NCI-H1417 (cell line): ENCODE results near the gene ZNF280A.
"Not testable (repeated sequence)": the region's sequence is repeated elsewhere in the genome, so short reads cannot be mapped to it uniquely, and the experiment has no call there.

ENCODE experiments used
- DNase-seq, 3 experiments: peaks; one replicate each; lab custom pipeline; 2025; lab: John Stamatoyannopoulos, UW

The ZNF280A gene

DNA sequence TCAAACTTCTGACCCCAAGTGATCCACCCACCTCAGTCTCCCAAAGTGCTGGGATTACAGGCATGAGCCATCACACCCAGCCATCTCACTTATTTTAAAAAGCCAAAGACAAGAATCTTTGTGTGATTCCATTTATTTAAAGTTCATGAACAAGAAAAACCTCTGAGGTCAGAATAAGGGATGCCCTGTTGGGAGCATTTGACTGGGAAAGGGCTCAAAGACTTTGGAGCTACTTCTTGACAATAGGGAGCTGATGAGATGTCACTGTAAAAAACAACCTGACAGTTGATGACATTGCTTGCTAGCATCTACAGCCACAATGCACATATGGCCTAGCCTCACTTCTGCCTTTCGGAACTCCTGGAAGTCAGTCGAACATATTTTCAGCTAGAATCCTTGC lies 6.5 kb downstream of the ZNF280A start:
- DNase-seq, result no peak

DNA sequence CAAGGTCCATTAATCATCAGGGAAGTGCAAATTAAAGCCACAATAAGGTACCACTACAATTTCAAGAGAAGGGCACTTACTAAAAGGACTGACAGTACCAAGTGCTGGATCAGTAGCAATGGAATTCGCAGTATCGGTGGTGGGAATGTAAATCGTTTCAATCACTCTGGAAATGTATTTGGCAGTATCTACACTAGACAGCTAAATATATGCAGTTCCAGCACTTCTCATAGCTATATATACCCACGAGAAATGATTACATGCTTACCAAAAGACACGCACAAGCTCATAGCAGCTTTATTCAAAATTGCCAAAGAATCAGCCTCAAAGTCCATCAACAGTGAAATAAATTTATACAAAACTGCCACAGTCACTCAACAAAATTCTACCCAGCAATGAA lies 7.1 kb downstream of the ZNF280A start:
- no peak for DNase-seq

DNA sequence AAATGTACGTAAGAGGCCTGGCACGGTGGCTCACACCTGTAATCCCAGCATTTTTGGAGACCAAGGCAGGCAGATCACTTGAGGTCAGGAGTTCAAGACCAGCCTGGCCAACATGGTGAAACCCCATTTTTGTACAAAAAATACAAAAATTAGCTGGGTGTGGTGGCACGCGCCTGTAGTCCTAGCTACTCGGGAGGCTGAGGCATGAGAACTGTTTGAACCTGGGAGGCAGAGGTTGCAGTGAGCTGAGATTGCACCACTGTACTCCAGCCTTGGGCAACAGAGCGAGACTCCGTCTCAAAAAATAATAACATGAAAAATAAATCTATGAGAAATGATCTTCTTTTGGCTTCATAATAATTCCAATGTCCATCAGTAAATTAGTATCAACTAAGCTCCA lies 9.2 kb downstream of the ZNF280A start:
- not testable (repeated sequence) for DNase-seq

DNA sequence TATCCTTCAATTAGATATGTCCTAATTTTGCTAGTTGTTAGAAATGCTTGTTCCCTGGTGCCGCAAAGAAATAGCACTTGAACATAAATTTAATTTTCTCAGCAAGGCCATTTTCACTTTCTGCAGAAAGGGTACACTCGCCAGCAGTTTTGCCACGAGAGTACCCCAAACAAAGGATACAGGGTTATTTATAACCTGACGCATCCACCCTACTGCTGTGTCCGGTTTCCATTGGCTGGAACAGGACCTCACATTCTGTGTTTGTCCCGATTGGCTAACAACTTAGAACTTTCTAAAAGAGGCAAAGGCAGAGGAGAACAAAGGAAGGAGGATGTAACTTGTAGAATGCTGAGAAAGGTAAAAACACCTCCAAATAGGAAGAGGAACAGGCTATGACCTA lies 10.2 kb downstream of the ZNF280A start:
- DNase-seq, result not testable (repeated sequence)

DNA sequence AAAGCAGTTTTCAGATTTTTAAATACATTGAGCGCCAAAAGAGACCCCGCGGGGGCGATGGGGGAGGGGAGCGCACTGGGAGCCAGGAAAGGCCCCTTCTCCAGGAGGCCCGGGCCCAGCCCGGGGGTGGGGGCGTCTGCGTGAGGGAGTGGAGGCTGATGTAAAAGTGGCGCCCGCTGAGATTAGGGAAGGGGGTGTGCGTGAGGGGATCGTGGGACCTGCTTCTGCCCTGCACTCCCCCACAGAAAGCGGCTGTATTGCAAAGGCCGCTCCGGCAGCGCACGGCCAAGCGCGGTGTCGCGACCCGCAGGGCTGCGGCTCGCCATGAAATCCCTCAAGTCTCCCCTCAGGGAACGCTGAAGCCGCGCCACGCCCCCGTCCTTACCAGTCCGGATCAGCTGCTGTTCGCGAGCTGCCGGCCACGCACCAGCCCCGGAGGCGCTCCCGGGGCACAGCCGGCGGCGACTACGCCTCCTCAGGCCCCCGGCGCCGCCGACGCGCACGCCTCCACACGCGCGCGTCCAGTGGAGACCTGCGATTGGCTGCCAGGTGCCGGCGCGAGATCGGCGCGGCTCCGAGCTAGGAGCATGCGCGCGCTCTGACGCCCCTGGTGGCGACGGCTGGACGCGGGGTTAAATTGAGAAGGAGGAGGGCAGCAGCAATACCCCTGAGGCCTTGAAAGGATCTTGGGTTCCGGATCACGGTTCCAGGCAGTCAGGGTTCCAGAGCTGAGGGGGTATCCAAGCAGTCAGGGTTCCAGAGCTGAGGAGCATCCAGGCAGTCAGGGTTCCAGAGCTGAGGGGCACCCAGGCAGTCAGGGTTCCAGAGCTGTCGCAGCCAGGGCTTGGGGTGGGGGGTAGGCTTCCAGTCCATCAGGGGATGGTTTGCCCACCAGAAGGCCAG lies 11.5 kb downstream of the ZNF280A start, which contains the start of gene ZNF280B:
Gene ZNF280B, minus strand, starts transcription at position 469 of the 903 bp plus-strand sequence. CDS start 19,344 bp downstream, outside the sequence.
- DNase-seq, result peak; percentile 79 to 87 (median 79)

DNA sequence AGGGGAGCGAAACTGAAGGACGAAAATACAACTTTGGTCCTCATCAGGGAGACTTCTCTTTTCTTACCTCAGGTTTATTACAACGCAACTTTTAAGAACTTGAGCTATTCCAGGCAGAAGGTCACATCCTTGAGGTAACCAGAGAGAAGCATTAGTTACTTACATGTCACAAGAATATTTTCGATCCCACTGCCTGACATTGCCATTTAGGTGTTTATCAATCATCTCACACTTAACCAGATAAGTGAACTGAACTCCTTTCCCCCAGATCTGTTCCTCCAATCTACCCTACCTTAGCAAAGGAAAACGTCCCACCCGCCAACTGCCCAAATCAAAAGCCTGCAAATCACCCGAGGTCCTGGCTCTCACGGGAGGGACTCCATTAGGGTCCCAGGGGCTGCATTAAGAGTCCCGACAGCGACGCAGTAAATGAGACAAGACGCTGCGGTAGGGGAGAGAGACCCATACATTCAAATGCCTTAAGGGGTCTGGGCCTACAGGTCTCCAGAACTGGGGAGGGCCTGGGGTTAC lies 12.3 kb downstream of the ZNF280A start:
- DNase-seq, result peak in 1 of 3 experiments; percentile 52

DNA sequence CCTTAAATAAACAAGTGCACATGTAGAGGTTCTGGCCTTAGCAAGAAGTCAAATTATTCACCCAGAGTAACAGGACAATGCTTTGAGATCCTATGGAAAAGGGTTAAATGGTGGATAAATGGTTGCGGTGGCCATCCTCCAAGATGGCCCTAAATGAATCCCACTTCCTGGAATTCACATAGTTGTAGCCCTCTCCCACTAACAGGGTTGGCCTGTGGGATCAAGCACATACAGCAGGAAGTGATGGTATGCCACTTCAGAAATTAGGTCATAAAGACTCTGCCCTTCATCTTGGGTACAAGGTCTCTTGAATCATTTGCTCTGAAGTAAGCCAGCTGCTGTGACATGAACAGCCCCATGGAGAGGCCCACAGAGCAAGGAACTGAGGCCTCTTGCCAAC lies 13.3 kb downstream of the ZNF280A start:
- DNase-seq, result no peak

DNA sequence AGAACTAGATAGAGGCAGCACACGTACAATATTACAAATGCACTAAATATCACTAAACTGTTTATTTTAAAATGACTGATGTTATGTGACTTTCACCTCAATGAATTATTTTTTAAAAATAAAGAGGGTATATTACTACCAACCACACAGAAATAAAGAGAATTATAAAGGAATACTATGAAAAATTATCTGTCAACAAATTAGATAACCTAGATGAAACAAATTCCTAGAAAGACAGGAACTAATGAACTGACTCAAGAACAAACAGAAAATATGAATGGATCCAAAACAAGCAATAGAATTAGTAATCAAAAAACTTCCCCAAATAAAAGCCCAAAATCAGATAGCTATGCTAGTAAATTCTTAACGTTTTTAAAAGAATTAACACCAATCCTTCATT lies 21.8 kb downstream of the ZNF280A start:
- DNase-seq, result no peak

DNA sequence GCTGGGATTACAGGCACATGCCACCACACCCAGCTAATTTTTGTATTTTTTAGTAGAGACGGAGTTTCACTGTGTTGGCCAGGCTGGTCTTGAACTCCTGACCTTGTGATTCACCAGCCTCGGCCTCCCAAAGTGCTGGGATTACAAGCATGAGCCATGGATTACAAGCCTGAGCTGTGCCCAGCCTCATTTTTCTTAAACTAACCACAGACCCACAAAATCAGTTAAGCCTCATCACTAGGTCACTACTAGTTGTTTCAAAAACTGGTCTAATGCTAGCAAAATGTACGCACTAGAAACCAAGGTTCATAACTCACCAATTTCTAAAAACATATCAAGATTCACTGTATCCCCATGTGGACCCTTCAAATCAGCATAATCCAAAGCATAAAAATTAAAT lies 28.5 kb downstream of the ZNF280A start:
- not testable (repeated sequence) for DNase-seq

DNA sequence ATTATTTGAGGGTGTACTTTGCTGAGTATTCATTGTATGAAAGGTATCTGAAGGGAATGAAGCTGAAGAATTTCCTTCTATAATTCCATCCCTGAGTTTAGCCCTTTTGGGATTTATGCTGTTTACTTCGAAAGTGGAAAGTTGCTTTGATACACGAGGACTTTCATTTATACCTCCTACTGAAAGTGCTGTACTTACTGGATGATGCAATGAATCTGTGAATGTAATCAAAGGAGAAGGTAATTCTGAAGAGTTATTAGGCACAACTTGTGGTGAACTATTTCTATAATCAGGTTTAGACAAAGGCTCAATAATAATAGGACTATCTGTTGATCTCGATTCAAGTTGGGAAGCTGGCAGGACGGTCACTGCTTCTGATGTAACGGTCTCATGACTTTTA lies 31.3 kb downstream of the ZNF280A start:
- DNase-seq, result no peak

DNA sequence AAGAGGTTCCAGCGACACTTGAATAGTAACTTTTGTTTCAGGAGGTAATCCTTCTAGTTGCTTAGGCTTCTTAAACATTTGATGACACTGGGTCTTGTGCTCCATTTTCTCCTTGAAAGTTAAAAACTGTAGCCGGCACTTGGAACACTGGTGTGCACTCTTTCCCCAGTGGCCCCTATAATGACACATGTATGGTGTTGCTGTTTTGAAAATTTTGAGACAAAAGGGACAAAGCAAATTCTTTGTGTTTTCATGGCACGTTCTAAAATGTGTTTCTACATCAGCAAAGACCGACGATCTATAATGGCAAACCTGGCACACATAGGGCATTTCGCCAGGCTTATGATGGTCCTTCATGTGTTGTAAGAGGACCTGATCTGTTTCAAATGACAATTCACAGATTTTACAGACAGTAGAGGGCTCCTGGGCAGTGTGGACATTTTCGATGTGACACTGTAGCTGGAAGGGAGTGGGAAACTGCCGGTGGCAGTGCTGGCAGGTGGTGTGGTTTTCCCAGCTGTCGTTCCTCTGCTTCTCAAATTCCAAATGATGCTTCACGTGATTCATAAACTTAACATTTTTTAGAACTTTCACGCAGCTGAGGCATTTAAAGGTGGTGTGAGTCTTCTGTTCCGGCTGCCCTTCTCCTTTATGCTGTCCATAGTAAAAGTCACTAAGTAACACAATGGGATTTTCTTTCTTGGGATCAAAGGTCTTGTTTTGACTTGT lies 32.0 kb downstream of the ZNF280A start:
- DNase-seq, result no peak

DNA sequence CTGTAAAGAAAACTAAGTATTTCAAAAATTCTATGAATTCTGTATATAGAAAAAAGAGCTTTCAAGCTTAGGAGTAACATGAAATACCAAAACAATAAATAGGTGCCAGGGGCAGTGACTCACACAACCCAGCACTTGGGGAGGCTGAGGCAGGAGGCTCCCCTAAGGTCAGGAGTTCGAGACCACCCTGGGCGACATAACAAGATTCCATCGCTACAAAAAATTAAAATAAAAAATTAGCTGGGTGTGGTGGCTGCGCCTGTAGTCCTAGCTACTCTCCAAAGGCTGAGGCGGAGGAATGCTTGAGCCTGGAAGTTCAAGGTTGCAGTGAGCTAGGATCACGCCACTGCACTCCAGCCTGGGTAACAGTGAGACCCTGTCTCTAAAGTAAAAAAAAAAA lies 33.0 kb downstream of the ZNF280A start:
- no peak for DNase-seq

DNA sequence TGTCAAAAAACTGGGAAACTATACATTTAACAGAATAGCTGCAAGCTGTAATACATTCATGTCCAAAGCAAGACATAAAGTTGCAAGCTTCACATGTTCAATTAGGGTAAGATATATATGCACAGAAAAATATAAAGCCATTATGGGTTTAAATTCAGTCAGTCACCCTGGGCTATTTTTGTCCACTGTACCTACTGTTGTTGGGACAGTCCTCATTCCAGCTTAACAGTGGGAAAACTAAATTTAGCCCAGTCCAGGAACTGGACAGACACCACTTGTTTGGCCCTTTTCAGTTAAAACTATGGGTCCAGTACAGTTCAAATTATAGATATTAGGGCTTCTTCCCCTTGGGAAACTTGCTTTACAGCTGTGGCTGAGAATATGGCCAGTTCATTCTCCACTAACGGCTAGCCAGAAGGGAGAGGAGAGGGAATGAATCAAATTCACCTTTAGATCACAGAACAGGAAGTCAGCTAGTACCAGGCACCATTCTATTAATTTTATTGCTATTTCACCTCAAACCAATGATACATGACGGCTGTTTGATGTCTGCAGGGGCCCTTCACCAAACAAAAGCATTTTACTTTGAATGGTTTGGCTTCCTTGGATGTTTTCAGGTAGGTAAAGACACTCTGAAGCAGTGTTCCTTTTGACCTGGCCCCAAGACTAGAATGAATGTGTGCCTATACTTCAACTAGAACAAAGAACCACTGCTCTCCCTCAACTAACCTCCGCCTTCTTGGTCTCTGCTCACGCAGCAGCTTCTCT lies 33.8 kb downstream of the ZNF280A start:
- DNase-seq, result no peak

DNA sequence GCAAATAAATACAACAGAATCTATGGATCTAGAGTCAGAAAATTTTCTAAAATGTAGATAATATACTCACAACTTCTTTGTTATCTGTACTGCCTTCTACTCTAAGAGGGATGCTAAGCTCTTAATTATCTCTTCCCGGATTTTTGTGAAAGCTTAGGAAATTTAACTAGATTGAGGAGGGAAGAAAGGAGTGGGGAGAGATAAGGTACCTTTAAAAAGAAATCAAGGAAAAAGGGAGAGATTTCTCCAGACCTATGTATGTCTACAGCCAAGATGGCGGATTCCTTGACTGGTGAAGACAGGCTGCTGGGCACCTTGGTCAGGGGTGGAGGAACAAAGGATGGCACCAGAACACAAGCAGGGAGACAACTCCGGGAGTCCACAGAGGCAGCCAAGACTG lies 34.5 kb downstream of the ZNF280A start:
- DNase-seq, result no peak

DNA sequence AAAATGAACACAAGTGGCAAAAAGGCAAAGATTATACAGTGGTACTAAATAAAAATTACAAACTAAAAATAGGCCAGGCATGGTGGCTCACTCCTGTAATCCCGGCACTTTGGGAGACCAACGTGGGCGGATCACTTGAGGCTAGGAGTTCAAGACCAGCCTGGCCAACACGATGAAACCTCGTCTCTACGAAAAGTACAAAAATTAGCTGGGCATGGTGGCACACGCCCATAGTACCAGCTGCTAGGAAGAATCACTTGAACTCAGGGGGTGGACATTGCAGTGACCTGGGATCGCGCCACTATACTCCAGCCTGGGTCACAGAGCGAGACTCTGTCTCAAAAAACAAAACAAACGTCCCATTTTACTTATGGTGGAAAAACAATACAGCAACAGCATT lies 36.0 kb downstream of the ZNF280A start:
- no peak for DNase-seq

DNA sequence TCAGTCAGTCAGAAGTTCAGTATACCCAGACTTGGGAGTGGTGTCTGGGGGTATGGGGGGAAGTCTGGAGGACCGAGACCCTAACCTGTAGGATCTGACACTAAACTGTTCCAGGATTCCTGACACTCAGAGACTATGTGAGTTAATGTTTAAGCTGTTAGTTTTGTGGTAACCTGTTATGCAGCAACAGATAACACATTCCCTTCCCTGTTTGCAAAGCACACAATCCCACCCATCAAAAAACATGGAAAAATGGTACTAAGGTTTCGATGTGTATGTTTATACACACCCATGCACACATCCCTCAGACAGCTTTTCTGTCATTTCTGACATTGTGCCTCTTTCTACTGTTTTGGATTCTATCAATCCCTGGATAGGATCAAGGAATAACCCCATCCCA lies 39.1 kb downstream of the ZNF280A start:
- no peak for DNase-seq

DNA sequence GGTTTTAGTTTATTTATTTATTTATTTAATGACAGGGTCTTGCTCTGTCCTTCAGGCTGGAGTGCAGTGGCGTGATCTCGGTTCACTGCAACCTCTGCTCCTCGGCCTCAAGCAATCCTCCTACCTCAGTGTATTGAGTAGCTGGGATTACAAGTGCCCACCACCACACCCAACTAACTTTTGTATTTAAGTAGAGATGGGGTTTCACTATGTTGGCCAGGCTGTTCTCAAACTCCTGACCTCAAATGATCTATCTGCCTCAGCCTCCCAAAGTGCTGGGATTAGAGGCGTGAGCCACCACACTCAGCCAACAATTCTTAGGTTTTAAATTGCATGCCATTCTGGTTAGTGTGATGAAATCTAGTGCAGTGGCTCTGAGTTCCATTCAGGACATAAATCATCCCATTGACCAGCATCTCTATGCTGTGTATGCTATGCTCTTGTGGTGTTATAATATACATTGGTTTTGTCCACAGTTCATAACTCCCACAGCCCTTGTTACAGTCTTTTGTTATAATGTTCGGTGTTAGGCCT lies 40.0 kb downstream of the ZNF280A start:
- no peak for DNase-seq

DNA sequence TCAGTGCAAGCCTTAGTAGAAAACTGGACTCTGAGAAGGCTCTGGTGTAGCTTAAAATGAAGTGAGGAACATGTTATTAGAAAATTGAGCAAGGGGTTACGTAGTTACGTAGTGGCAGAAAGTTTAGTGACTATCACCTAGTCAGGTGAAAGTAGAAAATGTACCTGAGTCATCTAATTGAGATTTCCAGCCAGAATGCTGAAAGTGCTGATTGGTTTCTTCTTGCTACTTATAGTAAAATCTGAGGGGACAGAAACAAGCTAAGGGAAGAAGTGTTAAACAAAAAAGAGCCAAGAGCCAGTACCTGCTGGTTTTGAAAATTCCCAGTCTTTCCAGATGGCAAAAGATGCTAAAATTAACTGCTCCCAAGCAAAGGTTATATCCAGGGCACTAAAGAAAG lies 41.0 kb downstream of the ZNF280A start:
- no peak for DNase-seq

DNA sequence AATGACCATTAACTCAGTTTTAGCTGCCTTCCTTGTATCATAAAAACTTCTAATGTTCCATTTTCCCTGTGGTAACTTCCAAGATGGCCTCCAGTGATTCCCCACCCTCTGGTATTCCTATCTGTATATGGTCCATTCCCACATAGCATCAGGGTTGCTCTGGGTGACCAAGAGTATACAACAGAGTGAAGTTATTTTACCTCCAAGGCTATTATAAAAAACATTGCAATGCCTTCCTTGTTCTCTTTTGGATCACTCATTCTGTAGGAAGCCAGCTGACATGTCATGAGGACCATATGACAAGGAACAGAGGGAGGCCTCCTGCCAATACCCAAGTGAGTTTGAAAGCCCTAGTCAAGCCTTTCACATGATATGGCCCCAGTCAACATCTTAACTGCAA lies 41.6 kb downstream of the ZNF280A start:
- no peak for DNase-seq

DNA sequence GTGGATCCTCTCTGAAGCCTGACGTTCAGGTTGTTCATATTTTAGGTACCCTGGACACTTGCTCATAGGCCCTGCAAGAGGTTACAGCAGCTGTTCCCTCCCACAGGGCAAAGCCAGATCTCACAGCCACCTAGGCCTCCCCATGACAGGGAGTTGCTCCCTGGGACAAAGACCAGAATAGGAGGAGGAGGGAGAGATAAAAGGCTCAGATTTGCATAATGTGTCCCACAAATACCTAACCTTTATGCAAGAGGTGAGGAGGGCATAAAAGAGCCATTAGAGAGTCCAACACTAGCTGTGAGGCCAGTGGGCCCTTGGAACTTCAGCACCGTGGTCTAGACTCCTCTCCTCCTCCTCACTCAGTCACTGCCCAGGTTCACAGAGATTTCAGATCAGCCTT lies 45.3 kb downstream of the ZNF280A start:
- DNase-seq, result no peak

DNA sequence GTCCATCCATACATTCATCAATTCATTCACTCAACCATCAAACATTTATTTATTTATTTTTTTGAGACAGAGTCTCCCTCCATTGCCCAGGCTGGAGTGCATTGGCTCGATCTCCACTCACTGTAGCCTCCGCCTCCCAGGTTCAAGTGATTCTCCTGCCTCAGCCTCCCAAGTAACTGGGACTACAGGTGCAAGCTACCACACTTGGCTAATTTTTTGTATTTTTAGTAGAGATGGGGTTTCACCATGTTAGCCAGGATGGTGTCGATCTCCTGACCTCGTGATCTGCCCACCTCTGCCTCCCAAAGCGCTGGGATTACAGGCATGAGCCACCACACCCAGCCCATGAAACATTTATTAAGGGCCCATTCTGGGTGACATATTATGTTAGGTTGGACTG lies 49.0 kb downstream of the ZNF280A start:
- DNase-seq, result not testable (repeated sequence)

DNA sequence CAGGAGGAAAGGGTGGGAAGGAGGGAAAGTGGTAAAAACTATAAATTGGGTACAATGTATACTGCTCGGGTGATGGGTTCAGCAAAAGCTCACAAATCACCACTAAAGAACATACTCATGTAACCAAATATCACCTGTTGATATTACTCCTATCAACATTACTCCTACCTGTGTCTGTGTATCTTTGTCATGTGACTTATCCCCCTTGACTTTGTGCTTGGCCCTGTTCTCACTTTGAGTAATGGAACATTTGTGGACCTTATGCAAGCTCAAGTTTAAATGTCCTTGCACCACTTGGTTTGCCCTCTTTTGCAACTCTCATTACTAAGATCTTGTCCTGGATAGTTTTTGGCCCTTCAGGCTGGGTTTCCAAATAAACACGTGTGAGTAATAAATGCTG lies 50.5 kb downstream of the ZNF280A start:
- no peak for DNase-seq
